ENCODE measurements around the gene BTRC. TPM values are rescaled to one million over a fixed set of nuclear protein-coding genes. Genes with fewer than 3 reads are reported as not detected.

BTRC gene
- total and polyA plus RNA-seq, 2 donors (not counting 3 experiments of a cell fraction or from before 2014, with no cell fraction given), result 11.6 to 18.5 TPM

DNA sequence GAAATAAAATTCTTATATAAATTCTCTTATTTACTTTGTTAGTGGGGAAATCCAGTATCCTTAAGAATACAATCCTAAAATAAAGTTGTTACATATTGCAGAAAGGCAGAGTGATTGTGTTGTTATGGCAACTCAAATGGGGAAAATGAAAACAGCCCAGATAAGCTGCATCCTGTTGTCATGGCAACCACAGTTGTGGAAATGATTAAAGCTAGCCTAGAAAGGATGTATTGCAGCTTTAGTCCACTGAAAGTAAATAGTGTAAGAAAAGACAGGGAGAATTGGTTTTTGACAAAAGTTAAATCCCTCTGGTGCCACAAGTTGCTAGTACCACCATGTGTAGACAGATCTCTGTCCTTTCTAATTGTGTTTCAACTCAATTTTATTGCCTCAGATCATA, 43.2 kb downstream of the BTRC start:
- H3K9me1 ChIP-seq (replicated peaks; ENCODE audit: control insufficient read depth, extremely low read depth, insufficient read depth, low read length), result no peaks in the 10 kb centered on the region
- H3K79me2 ChIP-seq (ENCODE audit: control insufficient read depth, insufficient read depth, low read length), result no peaks in the 10 kb centered on the region
- DNase-seq (ENCODE audit: low read depth, low spot score) (peak; percentile 78), FAIRE-seq (peak; percentile 53)
- BruUV-seq (replicated peaks), result no TSS peak
- H2AFZ ChIP-seq (ENCODE audit: low read depth, low read length), result no peak overlapping the region
- no peaks in the 10 kb centered on the region for H3K4me1 ChIP-seq (ENCODE audit: control insufficient read depth, extremely low read depth, insufficient read depth, low read length)
- H3K27me3 ChIP-seq (ENCODE audit: control insufficient read depth in 2 of 2, insufficient read depth in 2 of 2, low read length in 2 of 2), result no peaks in the 10 kb centered on the region
- dilution Hi-C loops (cut with MboI; ENCODE audit: extremely low pct_ligation_motif_present, low sequenced_read_pairs), result no loop called here
- TF ChIP-seq MAX (IDR thresholded peaks at IDR 0.05; ENCODE audit: insufficient read depth, insufficient read length) (no peak), EZH2 (IDR thresholded peaks at IDR 0.05; ENCODE audit: borderline replicate concordance, low read depth, low read length, severe bottlenecking) (no peak), POLR2AphosphoS5 (IDR thresholded peaks at IDR 0.05; ENCODE audit: insufficient read depth, low read depth, low read length) (no peak), CTCF (IDR thresholded peaks at IDR 0.05; ENCODE audit: extremely low read depth in 1 of 2, insufficient read depth in 1 of 2, low read depth in 1 of 2, low read length in 2 of 2) (no peak), FOS (IDR thresholded peaks at IDR 0.05; ENCODE audit: borderline replicate concordance, insufficient read depth, low read length) (no peak), POLR2A (IDR thresholded peaks at IDR 0.05; ENCODE audit: low read depth, low read length) (no peak), JUN (IDR thresholded peaks at IDR 0.05; ENCODE audit: borderline replicate concordance, insufficient read depth, insufficient read length, low read depth) (no peak), MYC (IDR thresholded peaks at IDR 0.05; ENCODE audit: low read depth, low read length) (no peak), GATA2 (IDR thresholded peaks at IDR 0.05; ENCODE audit: insufficient read depth, insufficient read length, low read depth, low read length) (no peak)
- H3K9ac ChIP-seq (replicated peaks; ENCODE audit: extremely low read depth, insufficient read depth, low read length), result no peak overlapping the region
- POLR2A ChIA-PET, result interaction anchor here (0.8 kb wide), 1 partner anchor 18 kb away, joined by 3 read pairs; no protein-coding TSS in a partner anchor
- H3K9me3 ChIP-seq (replicated peaks; ENCODE audit: control insufficient read depth, insufficient read depth, low read length), result no peaks in the 10 kb centered on the region
- no peak overlapping the region for H3K4me2 ChIP-seq (ENCODE audit: insufficient read depth, low read length)
- no peaks in the 10 kb centered on the region for H3K36me3 ChIP-seq (ENCODE audit: control insufficient read depth in 2 of 2, extremely low read depth in 1 of 2, insufficient read depth in 2 of 2, low read length in 2 of 2)
- no peak overlapping the region for H3K4me3 ChIP-seq (replicated peaks in 1 of 3; ENCODE audit: insufficient read depth in 1 of 3, low read depth in 1 of 3, low read length in 3 of 3)
- H4K20me1 ChIP-seq (replicated peaks; ENCODE audit: control insufficient read depth, extremely low read depth, insufficient read depth, low read length), result no peaks in the 10 kb centered on the region
- intact Hi-C loops (cut with micrococcal nuclease), result no loop called here
- no peak overlapping the region for H3K27ac ChIP-seq (ENCODE audit: insufficient read depth, low read depth, low read length)
- CTCF ChIA-PET, result interaction anchor here (0.9 to 1.6 kb wide), 5 partner anchors 11 to 82 kb away, joined by 3 to 5 read pairs (median 4); partner anchors contain the start of gene BTRC
